A673 (cell line): ENCODE data around the gene MINDY4. TPM values are rescaled to one million over a fixed set of nuclear protein-coding genes. Genes with fewer than 3 reads are reported as not detected.

Source experiments
- BruUV-seq: library from RNA; stranded (reverse); fragments of 400-500 nt; replicated peaks from 2 replicates; lab custom pipeline; 2021; lab: Mats Ljungman, UMichigan
- CTCF ChIA-PET: fragments of 300-600 bp; sonication (Branson Sonifier 250); formaldehyde crosslinking; loops from one replicate; lab custom pipeline; 2022; ENCODE audit warnings: antibody characterized with exemption; lab: Charles Lee
- POLR2A ChIA-PET: fragments of 300-600 bp; sonication (Branson Sonifier 250); formaldehyde crosslinking; loops from one replicate; lab custom pipeline; 2022; ENCODE audit warnings: antibody characterized with exemption; ENCODE audit not compliant: low non-redundant PET; lab: Charles Lee
- DNase-seq: peaks from one replicate; pipeline ENCODE4 v3.0.0-alpha.2; 2015; ENCODE audit warnings: low spot score
- H3K27ac ChIP-seq: fragments of 200-600 bp; sonication (generic); 2 replicates; pipeline ENCODE4 v1.5.1; 2016; ENCODE audit warnings: mixed run types, low read depth, mild to moderate bottlenecking, mixed read lengths, antibody characterized with exemption, low read length; ENCODE audit not compliant: poor library complexity, severe bottlenecking
- H3K27me3 ChIP-seq: fragments of 200-600 bp; sonication (generic); replicated peaks from 2 replicates; pipeline ENCODE4 v1.6.1; 2017; ENCODE audit warnings: mixed run types, low read depth, mild to moderate bottlenecking, mixed read lengths, antibody characterized with exemption, low read length; ENCODE audit not compliant: insufficient read depth, poor library complexity
- H3K36me3 ChIP-seq: fragments of 200-600 bp; sonication (generic); 2 replicates; pipeline ENCODE4 v1.6.1; 2016; ENCODE audit warnings: mixed run types, mild to moderate bottlenecking, mixed read lengths, antibody characterized with exemption, low read length; ENCODE audit not compliant: insufficient read depth, poor library complexity, severe bottlenecking
- H3K4me1 ChIP-seq: fragments of 200-600 bp; sonication (generic); 2 replicates; pipeline ENCODE4 v1.6.1; 2017; ENCODE audit warnings: mixed run types, mild to moderate bottlenecking, mixed read lengths, antibody characterized with exemption, low read length; ENCODE audit not compliant: insufficient read depth, poor library complexity, severe bottlenecking
- H3K4me3 ChIP-seq: fragments of 200-600 bp; sonication (generic); 2 replicates; pipeline ENCODE4 v1.5.1; 2016; ENCODE audit warnings: low read depth, mixed run types, mild to moderate bottlenecking, mixed read lengths, low read length; ENCODE audit not compliant: poor library complexity, severe bottlenecking
- H3K9me3 ChIP-seq: fragments of 200-600 bp; sonication (generic); 2 replicates; pipeline ENCODE4 v1.6.1; 2016; ENCODE audit warnings: mixed run types, low read depth, mild to moderate bottlenecking, mixed read lengths, antibody characterized with exemption, low read length; ENCODE audit not compliant: poor library complexity, severe bottlenecking
- EZH2 ChIP-seq: fragments of 200-600 bp; sonication (generic); IDR thresholded peaks from 2 replicates; pipeline ENCODE4 v1.6.1; 2017; ENCODE audit warnings: borderline replicate concordance, low read depth, mild to moderate bottlenecking, mixed read lengths, antibody characterized with exemption, low read length; ENCODE audit not compliant: poor library complexity, severe bottlenecking
- intact Hi-C: fragments of 100-400 bp; cut with micrococcal nuclease; formaldehyde crosslinking; loops from one replicate; pipeline ENCODE4 v1.10.0; 2022; ENCODE audit not compliant: unreplicated experiment
- total RNA-seq: library from RNA; stranded (reverse); gene quantifications from 2 replicates; pipeline ENCODE4 v1.2.3, GENCODE V29; 2021
- TF ChIP-seq, protein P1 (sequence below): fragments of 300-800, 200-600 bp; sonication (generic); conservative IDR thresholded peaks from 2 replicates; pipeline ENCODE4 v1.5.1; 2017; ENCODE audit warnings: low read depth, mild to moderate bottlenecking, antibody characterized with exemption, low read length, moderate library complexity, mixed read lengths

Gene MINDY4
- total RNA-seq, 1 experiment from 2014 or later = 3.8 TPM

DNA sequence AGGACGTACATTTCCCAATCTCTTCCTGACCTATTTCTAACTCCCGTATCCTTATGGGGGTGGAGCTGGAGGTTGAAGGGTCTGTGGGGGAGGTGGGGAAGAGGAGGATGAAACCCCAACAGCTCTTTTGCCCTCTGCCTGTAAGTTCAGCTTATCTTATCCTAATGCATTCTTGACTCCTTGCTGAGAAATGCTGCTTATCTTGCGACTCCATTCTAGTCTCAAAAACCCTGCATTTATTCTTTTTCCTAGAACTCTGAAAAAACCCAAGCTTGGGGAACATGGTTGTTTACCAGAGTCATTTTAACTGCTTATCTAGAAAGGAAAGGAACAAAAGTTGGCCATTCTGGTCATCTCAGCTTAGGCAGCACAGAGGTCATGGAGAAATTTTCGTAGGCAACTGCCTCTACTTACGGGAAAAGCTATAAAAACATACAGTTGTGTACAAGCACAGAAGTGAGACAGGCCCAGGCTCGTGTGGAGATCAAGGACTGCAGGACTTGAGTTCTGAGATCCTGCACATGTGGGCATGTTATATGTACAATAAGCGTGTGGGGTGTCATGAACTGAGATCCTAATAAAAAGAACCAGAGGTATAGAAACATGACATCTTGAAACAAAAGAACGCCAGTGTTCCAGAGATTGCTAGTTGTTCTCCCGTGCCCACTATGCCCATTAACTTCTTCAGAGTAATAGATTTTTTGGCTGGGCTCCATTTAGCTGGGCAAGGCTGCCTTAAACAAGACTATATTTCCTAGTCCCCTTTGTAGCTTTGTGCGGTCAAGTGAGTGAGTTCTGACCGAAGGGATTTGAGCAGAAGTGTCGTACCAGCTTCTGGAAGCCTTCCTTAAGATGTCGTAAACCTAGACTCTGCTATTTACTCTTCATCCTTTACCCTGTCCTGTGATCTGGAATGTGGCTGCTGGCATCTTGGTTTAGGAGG, 9.7 kb upstream of the MINDY4 start:
- POLR2A ChIA-PET = no interaction called here
- TF ChIP-seq EZH2 = no peak
- TF ChIP-seq, protein P1, sequence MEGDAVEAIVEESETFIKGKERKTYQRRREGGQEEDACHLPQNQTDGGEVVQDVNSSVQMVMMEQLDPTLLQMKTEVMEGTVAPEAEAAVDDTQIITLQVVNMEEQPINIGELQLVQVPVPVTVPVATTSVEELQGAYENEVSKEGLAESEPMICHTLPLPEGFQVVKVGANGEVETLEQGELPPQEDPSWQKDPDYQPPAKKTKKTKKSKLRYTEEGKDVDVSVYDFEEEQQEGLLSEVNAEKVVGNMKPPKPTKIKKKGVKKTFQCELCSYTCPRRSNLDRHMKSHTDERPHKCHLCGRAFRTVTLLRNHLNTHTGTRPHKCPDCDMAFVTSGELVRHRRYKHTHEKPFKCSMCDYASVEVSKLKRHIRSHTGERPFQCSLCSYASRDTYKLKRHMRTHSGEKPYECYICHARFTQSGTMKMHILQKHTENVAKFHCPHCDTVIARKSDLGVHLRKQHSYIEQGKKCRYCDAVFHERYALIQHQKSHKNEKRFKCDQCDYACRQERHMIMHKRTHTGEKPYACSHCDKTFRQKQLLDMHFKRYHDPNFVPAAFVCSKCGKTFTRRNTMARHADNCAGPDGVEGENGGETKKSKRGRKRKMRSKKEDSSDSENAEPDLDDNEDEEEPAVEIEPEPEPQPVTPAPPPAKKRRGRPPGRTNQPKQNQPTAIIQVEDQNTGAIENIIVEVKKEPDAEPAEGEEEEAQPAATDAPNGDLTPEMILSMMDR = no peak
- Histone ChIP-seq H3K27me3 (no peaks in the 10 kb centered on the region), H3K36me3 (no peaks in the 10 kb centered on the region), H3K9me3 (no peaks in the 10 kb centered on the region), H3K27ac (no peak overlapping the region), H3K4me3 (no peak overlapping the region), H3K4me1 (no peaks in the 10 kb centered on the region)
- intact Hi-C loops = no loop called here
- CTCF ChIA-PET = interaction anchor here (0.7 kb wide), 1 partner anchor 74 kb away, joined by 3 read pairs; no protein-coding TSS in a partner anchor
- DNase-seq = no peak
- BruUV-seq = no TSS peak

DNA sequence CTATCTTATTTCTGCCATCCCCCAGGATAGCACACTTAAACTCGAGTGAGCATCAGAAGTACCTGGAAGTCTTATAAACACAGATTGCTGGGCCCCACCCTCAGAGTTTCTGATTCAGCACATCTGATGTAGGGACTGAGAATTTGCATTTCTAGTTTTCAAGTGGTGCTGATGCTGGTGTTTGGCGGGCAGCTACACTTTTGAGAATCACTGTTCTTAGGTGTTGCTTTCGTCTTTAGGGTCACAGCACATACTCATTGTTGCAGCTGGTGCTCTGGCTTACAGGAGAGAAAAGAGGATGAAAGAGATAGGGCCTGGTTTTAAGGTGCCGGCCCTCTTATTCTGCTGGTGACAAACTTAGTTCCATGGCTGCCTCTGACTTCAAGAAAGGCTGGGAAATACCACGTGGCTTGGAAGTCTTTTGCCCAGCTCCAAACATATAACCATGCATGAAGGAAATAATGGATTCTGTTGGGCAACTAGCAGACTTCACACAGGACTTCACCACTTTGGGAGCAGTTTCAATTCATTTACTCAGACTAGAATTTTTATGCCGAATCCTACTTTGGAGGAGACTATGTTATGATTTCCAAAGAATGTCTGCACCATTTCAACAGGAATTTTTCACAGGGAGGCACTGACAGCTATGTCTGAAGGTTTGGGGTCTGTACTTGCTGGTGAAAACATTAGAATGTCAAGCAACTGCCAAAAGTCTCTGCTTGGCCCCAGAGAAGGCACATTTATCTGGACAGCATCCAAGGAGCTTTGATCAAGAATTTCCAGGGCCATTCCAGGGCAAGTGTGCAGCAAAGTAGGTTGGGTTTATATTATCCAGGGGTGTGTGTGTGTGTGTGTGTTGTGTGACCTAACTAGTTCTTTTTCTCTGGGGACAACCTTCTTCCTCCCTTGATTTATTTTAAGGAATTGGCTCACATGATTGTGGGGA, 6.9 kb upstream of the MINDY4 start:
- BruUV-seq = no TSS peak
- POLR2A ChIA-PET = no interaction called here
- H3K9me3 ChIP-seq = no peaks in the 10 kb centered on the region
- no peak overlapping the region for H3K4me3 ChIP-seq
- no peaks in the 10 kb centered on the region for H3K27me3 ChIP-seq
- DNase-seq = no peak
- intact Hi-C loops = no loop called here
- CTCF ChIA-PET = no interaction called here
- H3K36me3 ChIP-seq = no peaks in the 10 kb centered on the region
- no peak for TF ChIP-seq EZH2
- TF ChIP-seq, protein P1 = no peak
- H3K27ac ChIP-seq = no peak overlapping the region
- no peaks in the 10 kb centered on the region for H3K4me1 ChIP-seq

DNA sequence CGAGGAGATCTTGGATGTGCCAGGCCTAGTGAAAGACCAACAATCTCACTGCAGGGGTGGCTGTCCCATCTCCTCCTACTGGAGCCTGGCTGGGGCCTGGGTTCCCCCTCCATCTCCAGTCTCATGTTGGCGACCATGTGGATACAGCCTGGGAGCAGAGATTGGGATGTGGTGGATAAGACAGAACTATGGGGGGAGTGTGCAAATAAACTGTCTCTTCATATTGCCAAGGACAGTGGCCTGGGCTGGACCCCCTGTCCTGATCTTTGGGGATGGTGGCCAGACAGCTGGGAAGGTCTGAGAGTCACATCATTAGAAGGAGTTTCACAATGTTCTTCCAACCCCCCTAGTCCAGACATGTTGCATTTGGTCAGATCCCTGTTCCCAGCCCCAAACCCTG, 5.8 kb upstream of the MINDY4 start:
- Histone ChIP-seq H3K4me3 (no peak overlapping the region), H3K9me3 (no peaks in the 10 kb centered on the region), H3K36me3 (no peaks in the 10 kb centered on the region), H3K4me1 (no peaks in the 10 kb centered on the region), H3K27ac (no peak overlapping the region), H3K27me3 (no peaks in the 10 kb centered on the region)
- no peak for TF ChIP-seq EZH2
- TF ChIP-seq, protein P1 = no peak
- CTCF ChIA-PET = interaction anchor here (0.6 kb wide), 1 partner anchor 19 kb away, joined by 4 read pairs; no protein-coding TSS in a partner anchor
- no peak for DNase-seq
- POLR2A ChIA-PET = no interaction called here
- BruUV-seq = no TSS peak
- intact Hi-C loops = no loop called here
